Kidney glomerular epithelial cell (primary cell): ENCODE results near the gene HTR1B.

Experiments
- DNase-seq: peaks from one replicate; lab custom pipeline; 2025; lab: John Stamatoyannopoulos, UW

HTR1B gene

DNA sequence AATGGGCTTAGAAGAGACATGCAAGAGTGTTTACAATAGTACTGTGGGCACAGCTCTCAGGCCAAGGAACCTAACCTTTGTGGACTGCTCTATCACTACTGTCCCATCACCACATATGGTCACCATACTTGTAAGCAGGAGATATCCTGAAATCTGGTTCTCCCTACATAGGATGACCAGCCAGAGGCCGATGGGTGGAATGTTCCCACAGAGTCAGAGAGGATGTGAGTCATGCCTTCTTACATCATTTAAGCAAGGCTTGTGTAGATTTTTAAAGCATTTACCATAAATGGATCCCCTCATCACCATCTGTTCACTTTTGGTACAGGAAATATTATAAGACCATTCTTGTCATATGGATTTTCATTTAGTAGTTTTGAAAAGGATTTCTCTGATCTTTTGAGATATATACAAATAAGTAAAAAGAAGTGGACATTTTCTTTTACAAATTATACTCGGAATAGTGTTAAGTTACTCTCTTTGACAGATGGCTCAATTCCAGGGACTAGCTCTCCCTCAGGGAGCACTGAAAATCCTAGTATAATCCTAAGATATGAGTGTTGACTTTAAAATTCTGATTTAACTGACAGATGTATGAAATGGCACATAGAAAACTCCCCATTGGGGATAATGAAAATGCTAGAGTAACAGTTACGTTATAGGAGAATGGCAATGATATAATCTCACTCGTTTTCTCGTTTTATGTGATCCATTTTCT lies 6.6 kb downstream of the HTR1B start:
- peak; percentile 12 for DNase-seq

- DNase-seq, result no peak
Measured at GRCh38 chr6:77455271-77455670, 8.0 kb downstream of the HTR1B start.

DNA sequence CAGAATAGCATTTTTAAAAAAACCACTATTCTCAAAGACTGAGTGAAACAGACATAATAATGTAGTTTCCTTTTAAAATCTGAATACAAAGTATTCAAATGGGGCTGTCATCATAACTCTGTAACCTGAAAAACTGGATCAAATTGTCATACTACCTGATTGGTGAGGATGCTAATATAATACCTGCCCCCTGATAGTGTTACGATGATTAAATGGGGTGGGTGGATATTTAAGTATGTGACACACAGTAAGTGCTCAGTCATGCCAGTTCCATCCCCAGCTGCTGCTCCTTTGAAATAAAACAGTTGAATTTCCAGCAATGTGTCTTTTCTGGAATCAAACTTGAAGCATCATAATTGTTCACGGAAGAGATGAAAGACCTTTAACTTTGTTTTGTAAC lies 8.9 kb downstream of the HTR1B start:
- DNase-seq, result no peak

DNA sequence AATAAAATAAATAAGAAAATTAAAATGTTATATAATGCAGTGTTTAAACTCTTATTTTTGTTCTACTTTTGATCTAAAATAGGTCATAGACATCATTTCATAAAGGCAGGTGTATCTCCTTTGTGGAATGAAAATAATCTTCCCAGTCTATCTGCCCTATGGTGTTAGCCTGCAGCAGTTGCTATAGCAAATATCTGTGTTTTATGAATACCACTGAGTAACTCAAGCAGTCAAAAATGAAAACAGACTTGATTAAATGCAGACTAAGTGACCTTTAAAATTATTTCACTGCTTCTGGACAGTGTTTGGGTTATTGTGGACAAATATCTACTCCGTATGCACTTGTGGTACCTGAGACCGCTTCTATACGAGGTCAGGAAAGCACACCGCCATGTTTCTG lies 11.8 kb downstream of the HTR1B start:
- no peak for DNase-seq

- DNase-seq, result no peak
Measured at GRCh38 chr6:77450924-77451323, 12.4 kb downstream of the HTR1B start.

- no peak for DNase-seq
Measured at GRCh38 chr6:77448546-77448945, 14.7 kb downstream of the HTR1B start.

DNA sequence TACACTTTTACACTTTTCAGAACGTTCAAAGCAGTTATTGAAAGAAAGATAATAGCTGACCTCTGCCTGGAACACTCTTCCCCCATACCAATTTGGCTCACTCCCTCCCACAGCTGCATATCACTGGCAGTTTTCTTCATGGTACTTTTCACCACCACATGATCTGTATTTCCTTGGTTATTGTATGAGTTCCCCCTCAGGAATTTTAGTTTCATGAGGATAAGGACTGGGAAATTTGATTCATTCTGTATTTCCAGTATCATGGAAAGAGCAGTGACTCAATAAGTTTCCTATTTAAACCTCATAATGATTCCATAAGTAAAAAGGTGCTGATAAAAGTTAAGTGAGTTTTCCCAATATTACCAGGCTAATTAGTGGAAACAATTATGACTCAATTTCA lies 16.0 kb downstream of the HTR1B start:
- no peak for DNase-seq

GRCh38 chr6:77446249-77446648 lies 17.0 kb downstream of the HTR1B start:
- no peak for DNase-seq

DNA sequence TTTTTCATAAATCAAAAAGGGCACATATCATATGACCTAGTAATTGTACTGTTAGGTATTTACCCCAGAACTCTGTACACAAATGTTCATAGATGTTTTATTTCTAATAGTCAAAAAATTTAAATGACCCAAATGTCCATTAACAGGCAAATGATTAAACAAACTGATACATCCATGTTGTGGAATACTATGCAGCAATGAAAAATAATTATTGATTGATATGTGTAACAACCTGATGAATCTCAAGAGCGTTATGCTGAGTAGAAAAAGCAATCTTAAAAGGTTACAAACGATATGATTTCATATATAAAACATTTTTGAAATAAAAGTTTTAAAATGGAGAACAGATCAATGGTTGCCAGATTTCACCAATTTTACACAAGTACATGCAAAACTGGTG lies 18.1 kb downstream of the HTR1B start:
- DNase-seq, result no peak

DNA sequence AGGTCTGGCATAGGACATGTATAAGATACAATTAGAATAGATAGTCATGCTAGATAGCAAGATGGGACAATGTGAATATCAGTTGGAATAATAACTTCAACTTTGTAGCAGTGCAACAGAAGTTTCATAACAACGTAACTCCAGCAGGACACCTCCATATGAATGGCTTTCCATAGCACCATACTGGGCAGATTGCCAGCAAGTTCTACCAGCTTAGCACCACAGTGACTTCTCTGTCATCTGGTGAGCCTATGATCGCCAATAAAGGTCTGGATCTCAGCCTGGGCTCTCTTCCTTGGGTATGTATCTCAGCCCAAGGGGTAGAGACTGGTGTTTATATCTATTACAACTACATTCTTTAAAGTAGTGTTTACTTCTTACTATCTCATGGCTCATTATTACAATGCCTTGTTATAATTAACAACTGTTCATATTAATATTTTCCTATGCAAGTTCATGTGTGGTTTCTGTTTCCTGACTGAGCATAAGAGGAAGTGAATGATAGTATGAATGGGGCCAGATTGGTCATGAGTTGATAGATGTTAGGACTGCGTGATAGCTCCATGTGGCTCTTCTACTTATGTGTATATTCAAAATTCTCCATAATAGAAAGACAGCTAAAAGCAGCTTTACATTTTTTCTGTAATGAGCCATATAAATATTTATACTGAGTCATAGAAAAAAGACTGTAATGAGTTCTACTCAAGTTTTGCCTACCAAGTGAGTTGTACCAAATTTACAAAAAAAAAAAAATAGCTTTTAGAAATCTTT lies 22.9 kb downstream of the HTR1B start:
- DNase-seq, result no peak

- no peak for DNase-seq
Measured at GRCh38 chr6:77433888-77434287, 29.4 kb downstream of the HTR1B start.

DNA sequence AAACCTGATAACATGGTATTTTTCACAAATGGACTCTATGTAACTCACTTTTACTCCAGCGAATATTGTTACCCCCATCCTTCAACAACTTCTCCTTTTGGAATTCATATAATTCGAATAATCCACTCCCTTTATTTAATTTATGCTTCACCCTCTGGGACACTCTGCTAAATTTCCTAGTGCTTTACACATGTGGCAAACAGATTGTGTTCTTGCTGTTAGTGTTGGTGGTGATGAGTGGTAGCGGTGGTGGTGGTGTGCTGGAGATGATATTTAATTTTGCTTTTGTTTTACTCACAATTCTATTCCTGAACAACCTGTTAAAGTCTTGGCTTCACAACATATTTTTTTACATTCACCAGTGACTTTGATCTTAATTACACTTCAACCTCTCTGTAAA lies 32.8 kb downstream of the HTR1B start:
- DNase-seq, result no peak

GRCh38 chr6:77425671-77426070 lies 37.6 kb downstream of the HTR1B start:
- no peak for DNase-seq

GRCh38 chr6:77425216-77425615 lies 38.1 kb downstream of the HTR1B start:
- DNase-seq, result no peak

DNA sequence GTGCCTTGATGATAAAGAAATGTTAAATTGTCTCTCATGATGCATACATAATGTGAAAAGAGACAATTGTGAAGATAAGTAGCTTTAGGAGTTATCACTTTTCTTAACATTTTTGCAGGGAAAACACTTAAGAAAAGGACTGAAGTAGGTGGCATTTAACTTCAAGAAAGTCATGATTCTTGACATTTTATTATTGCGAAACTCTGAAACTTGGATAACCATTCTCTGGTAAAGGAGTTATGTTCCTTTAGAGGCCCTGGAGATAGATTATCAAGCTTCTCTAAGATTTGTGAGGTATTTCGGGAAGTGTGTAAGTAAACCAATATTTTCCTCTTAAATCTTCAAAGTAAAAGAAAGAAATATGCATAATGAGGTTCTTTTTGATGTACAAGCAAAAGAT lies 38.5 kb downstream of the HTR1B start:
- no peak for DNase-seq

DNA sequence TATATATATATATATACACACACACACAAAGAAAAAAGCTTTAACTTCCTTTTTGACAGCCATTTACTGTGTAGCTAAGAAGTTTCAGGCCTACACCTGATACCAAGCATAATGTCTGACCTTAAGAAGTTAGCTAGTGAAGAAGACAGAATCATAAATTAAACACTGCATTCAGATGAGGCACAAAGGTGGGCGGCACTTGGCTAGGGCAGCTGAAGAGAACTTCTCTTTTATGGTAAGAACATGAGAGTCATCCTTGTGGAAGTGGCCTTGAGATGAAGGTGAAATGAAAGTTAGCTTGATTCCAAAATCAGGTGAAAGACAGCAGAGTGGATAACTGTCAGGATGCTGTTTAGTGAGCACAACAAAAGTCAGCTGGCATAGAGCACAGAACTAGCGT lies 46.5 kb downstream of the HTR1B start:
- DNase-seq, result no peak

DNA sequence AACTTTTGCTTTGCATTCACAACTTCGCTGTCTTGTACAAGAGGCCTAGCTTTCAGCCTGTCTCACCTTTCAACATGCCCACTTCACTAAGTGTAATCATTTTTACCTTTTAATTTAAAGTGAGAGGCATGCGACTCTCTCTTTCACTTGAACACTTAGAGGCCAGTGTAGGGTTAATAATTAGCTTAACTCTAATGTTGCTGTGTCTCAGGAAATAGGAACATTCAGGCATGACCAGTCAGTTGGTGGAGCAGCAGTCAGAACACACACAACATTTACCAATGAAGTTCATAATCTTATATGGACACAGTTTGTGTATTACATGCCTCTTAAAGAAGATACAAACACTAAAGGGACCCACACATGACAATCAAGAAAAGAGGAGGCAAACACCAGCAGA lies 47.6 kb downstream of the HTR1B start:
- DNase-seq, result peak; percentile 22
